ENCODE results near the gene GSTT2.

DNA sequence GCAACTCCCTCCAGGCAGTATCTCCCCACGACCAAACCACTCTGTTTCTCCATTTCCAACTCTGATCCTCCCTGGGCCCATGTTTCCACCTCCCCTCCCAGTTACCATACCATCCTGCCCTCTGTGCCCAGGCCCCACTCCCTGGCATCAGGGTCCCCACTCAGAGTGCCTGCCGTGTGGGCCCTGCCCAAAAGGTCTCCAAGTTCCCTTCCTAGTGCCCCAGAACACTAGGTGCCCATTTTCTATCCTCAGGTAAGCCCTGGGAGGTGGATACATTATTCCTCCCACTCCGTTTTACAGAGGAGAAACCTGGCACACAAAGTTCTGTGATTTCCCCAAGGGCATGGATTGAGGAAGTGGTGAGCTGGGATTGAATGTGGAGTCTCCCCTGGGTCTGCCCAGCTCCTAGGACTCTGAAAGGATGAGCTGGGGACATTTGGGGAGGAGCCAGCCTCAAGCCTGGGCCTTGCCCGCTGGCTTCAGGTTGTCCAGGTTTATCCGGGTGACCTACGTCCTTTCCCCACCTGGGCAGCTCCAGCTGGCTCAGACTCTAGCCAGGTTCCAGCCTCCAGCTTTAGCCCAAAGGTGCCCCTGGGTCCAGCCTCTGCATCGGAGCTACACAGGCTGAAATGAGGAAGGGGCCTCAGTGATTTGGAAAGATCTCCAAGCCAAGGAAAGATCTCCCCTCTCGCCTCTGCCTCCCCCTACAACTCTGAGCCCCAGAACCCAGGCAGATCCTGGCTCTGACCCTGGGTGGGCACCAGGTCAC, 27.5 kb downstream of the GSTT2 start:
- no peak for TF ChIP-seq YY1 (IDR thresholded peaks at IDR 0.05; ENCODE audit: insufficient read depth, insufficient read length)
- TF ChIP-seq ZNF274 (IDR thresholded peaks at IDR 0.05; ENCODE audit: low read depth, low read length), result no peak

Data from NT2/D1 (cell line).